Measurements from ENCODE around the gene DEFB128. TPM values are rescaled to one million over a fixed set of nuclear protein-coding genes. Genes with fewer than 3 reads are reported as not detected.

DEFB128 gene
- total and polyA plus RNA-seq, 4 donors: not detected

- DNase-seq (ENCODE audit: low spot score): no peak
- 60% methylated on average over 2 of the region's 2 CpGs for WGBS
- Histone ChIP-seq H3K27ac (ENCODE audit: low read depth in 1 of 2, low read length in 2 of 2) (no peak overlapping the region), H3K4me3 (ENCODE audit: low read depth in 1 of 3, low read length in 3 of 3) (no peak overlapping the region), H3K4me1 (ENCODE audit: control insufficient read depth in 4 of 4, insufficient read depth in 4 of 4, low read length in 3 of 4) (no peaks in the 10 kb centered on the region), H3K9me3 (ENCODE audit: control insufficient read depth in 4 of 4, low read length in 3 of 4) (peaks cover 0 to 3% (median 0%) of the 10 kb centered on the region in 4 donors), H3K36me3 (ENCODE audit: control insufficient read depth in 4 of 4, insufficient read depth in 3 of 4, low read depth in 1 of 4, low read length in 3 of 4) (no peaks in the 10 kb centered on the region), H3K9ac (ENCODE audit: low read depth in 1 of 2, low read length in 2 of 2) (no peak overlapping the region), H3K27me3 (ENCODE audit: control insufficient read depth in 4 of 4, insufficient read depth in 4 of 4, low read length in 3 of 4) (peaks cover 0 to 4% (median 1%) of the 10 kb centered on the region in 4 donors)
- TF ChIP-seq HNF4G (IDR thresholded peaks at IDR 0.05): no peak
- TF ChIP-seq NR2F2 (IDR thresholded peaks at IDR 0.05): no peak
- no peak for TF ChIP-seq TAF1 (conservative IDR thresholded peaks at IDR 0.05)
- TF ChIP-seq ATF3 (IDR thresholded peaks at IDR 0.05): no peak
- TF ChIP-seq YY1 (IDR thresholded peaks at IDR 0.05): no peak
- no peak for TF ChIP-seq REST (IDR thresholded peaks at IDR 0.05)
- TF ChIP-seq SP1 (IDR thresholded peaks at IDR 0.05): no peak
- no peak for TF ChIP-seq ZBTB33 (IDR thresholded peaks at IDR 0.05)
- TF ChIP-seq RAD21 (IDR thresholded peaks at IDR 0.05): no peak
- TF ChIP-seq FOXA1 (IDR thresholded peaks at IDR 0.05): no peak
- TF ChIP-seq JUND (IDR thresholded peaks at IDR 0.05): no peak
- TF ChIP-seq EGR1 (IDR thresholded peaks at IDR 0.05; ENCODE audit: low read depth in 2 of 2): no peak
- TF ChIP-seq HNF4A (conservative IDR thresholded peaks at IDR 0.05): no peak
- TF ChIP-seq MAX (IDR thresholded peaks at IDR 0.05): no peak
- TF ChIP-seq FOXA2 (IDR thresholded peaks at IDR 0.05): no peak
- TF ChIP-seq RXRA (IDR thresholded peaks at IDR 0.05): no peak
Measured at GRCh38 chr20:187733-188132, 1.8 kb downstream of the DEFB128 start.

- TF ChIP-seq NR2F2 (IDR thresholded peaks at IDR 0.05) (no peak), YY1 (IDR thresholded peaks at IDR 0.05) (no peak), JUND (IDR thresholded peaks at IDR 0.05) (no peak)
- peaks cover 0 to 4% (median 1%) of the 10 kb centered on the region in 4 donors for H3K27me3 ChIP-seq (ENCODE audit: control insufficient read depth in 4 of 4, insufficient read depth in 4 of 4, low read length in 3 of 4)
- no peak overlapping the region for H3K4me3 ChIP-seq (ENCODE audit: low read depth in 1 of 3, low read length in 3 of 3)
- WGBS: 52% methylated on average over 2 of the region's 2 CpGs
- no peak for DNase-seq (ENCODE audit: low spot score)
- no peak overlapping the region for H3K27ac ChIP-seq (ENCODE audit: low read depth in 1 of 2, low read length in 2 of 2)
- H3K9me3 ChIP-seq (ENCODE audit: control insufficient read depth in 4 of 4, low read length in 3 of 4): peaks cover 0 to 3% (median 0%) of the 10 kb centered on the region in 4 donors
- H3K36me3 ChIP-seq (ENCODE audit: control insufficient read depth in 4 of 4, insufficient read depth in 3 of 4, low read depth in 1 of 4, low read length in 3 of 4): no peaks in the 10 kb centered on the region
- no peaks in the 10 kb centered on the region for H3K4me1 ChIP-seq (ENCODE audit: control insufficient read depth in 4 of 4, insufficient read depth in 4 of 4, low read length in 3 of 4)
- H3K9ac ChIP-seq (ENCODE audit: low read depth in 1 of 2, low read length in 2 of 2): no peak overlapping the region
Measured at GRCh38 chr20:184288-184687, 5.2 kb downstream of the DEFB128 start.
